COLO668 (cell line): Measurements from ENCODE around the gene MYRF.

Experiments used
- DNase-seq: peaks from one replicate; lab custom pipeline; 2025; ENCODE audit not compliant: unreplicated experiment; lab: John Stamatoyannopoulos, UW

MYRF gene

GRCh38 chr11:61752117-61752924, at the start of gene MYRF:
Gene MYRF (plus strand): TSS chr11:61752636. CDS start chr11:61752745, 109 bp downstream.
- peak; percentile 53 for DNase-seq

GRCh38 chr11:61702701-61703312, 49.6 kb upstream of the MYRF start:
- no peak for DNase-seq

- no peak for DNase-seq
Measured at GRCh38 chr11:61704838-61705237, 47.6 kb upstream of the MYRF start.

GRCh38 chr11:61706452-61707400, 45.7 kb upstream of the MYRF start:
- DNase-seq = no peak

- DNase-seq = peak; percentile 84
Measured at GRCh38 chr11:61707574-61707973, 44.9 kb upstream of the MYRF start.

GRCh38 chr11:61709110-61709509, 43.3 kb upstream of the MYRF start:
- no peak for DNase-seq

- peak; percentile 38 for DNase-seq
Measured at GRCh38 chr11:61709572-61709971, 42.9 kb upstream of the MYRF start.

- DNase-seq = no peak
Measured at GRCh38 chr11:61710019-61710418, 42.4 kb upstream of the MYRF start.

- no peak for DNase-seq
Measured at GRCh38 chr11:61711037-61711436, 41.4 kb upstream of the MYRF start.

GRCh38 chr11:61711498-61711897, 40.9 kb upstream of the MYRF start:
- DNase-seq = no peak

GRCh38 chr11:61712314-61712713, 40.1 kb upstream of the MYRF start:
- no peak for DNase-seq

GRCh38 chr11:61712846-61713245, 39.6 kb upstream of the MYRF start:
- DNase-seq = no peak

GRCh38 chr11:61713464-61713863, 39.0 kb upstream of the MYRF start:
- DNase-seq = no peak

GRCh38 chr11:61713906-61714305, 38.5 kb upstream of the MYRF start:
- DNase-seq = no peak

GRCh38 chr11:61714316-61714715, 38.1 kb upstream of the MYRF start:
- DNase-seq = no peak

- DNase-seq = no peak
Measured at GRCh38 chr11:61714916-61715315, 37.5 kb upstream of the MYRF start.

GRCh38 chr11:61715867-61716266, 36.6 kb upstream of the MYRF start:
- DNase-seq = no peak

GRCh38 chr11:61716478-61717285, 35.8 kb upstream of the MYRF start:
- no peak for DNase-seq

- DNase-seq = no peak
Measured at GRCh38 chr11:61717286-61718033, 35.0 kb upstream of the MYRF start.

- DNase-seq = no peak
Measured at GRCh38 chr11:61718046-61718531, 34.3 kb upstream of the MYRF start.
